B cell (primary cell): ENCODE results near the gene SEMA3G. TPM values are rescaled to one million over a fixed set of nuclear protein-coding genes. Genes with fewer than 3 reads are reported as not detected.

Source experiments
- ATAC-seq: fragments of 200-7000 bp; cut with Tn5 transposase; one replicate; pipeline ENCODE4 v1.10.0; 2021; ENCODE audit warnings: low read depth, mild to moderate bottlenecking, moderate number of reproducible peaks, moderate library complexity
- CTCF ChIA-PET: fragments of 350-600 bp; sonication (Branson Sonifier 250); formaldehyde crosslinking; loops from one replicate; lab custom pipeline; 2021; ENCODE audit warnings: antibody characterized with exemption, inconsistent platforms; lab: Charles Lee
- POLR2A ChIA-PET: fragments of 350-600 bp; sonication (Branson Sonifier 250); formaldehyde crosslinking; loops from one replicate; lab custom pipeline; 2021; ENCODE audit warnings: antibody characterized with exemption; lab: Charles Lee
- DNase-seq: peaks from one replicate; pipeline ENCODE4 v3.0.0; 2013
- H2AFZ ChIP-seq: 2 replicates; pipeline ENCODE4 v1.6.1; 2012; ENCODE audit warnings: mild to moderate bottlenecking, low read depth, low read length; ENCODE audit not compliant: insufficient read depth, poor library complexity, severe bottlenecking
- H3K27ac ChIP-seq, 2 donors: 1 replicate in 1 of 2; 2 replicates in 1 of 2; pipeline ENCODE4 v1.5.1; 2012 to 2013; ENCODE audit warnings: low read length in 2 of 2, mild to moderate bottlenecking in 2 of 2, moderate library complexity in 1 of 2
- H3K27me3 ChIP-seq, 4 experiments: fragments of 200-600 bp in 1 of 4; sonication (generic) in 1 of 4; replicated peaks in 1 of 4; 1 replicate in 2 of 4; 2 replicates in 2 of 4; pipeline versions ENCODE4 v1.6.1 to v1.7.0; 2013 to 2016; ENCODE audit warnings: low read length in 3 of 4, mild to moderate bottlenecking in 2 of 4, mixed read lengths in 1 of 4, moderate library complexity in 1 of 4; ENCODE audit not compliant: insufficient read depth in 4 of 4, control insufficient read depth in 3 of 4; ENCODE audit errors: control extremely low read depth in 1 of 4
- H3K36me3 ChIP-seq, 2 experiments: replicated peaks in 1 of 2; 1 replicate in 1 of 2; 2 replicates in 1 of 2; pipeline versions ENCODE4 v1.6.1 to v1.7.1; 2013; ENCODE audit warnings: low read length in 1 of 2; ENCODE audit not compliant: insufficient read depth in 2 of 2, control insufficient read depth in 1 of 2; ENCODE audit errors: control extremely low read depth in 1 of 2, extremely low read depth in 1 of 2
- H3K4me1 ChIP-seq, 2 donors: fragments of 200-600 bp in 1 of 2; sonication (generic) in 1 of 2; 1 replicate in 1 of 2; 2 replicates in 1 of 2; pipeline versions ENCODE4 v1.5.1 to v1.6.1; 2013 to 2017; ENCODE audit warnings: low read length in 2 of 2; ENCODE audit not compliant: control insufficient read depth in 2 of 2, insufficient read depth in 2 of 2
- H3K4me2 ChIP-seq: replicated peaks from 2 replicates; pipeline ENCODE3; 2012; ENCODE audit warnings: mild to moderate bottlenecking, low read depth, low read length; ENCODE audit not compliant: poor library complexity, severe bottlenecking
- H3K4me3 ChIP-seq, 5 experiments: fragments of 200-600 bp in 1 of 5; sonication (generic) in 1 of 5; 1 replicate in 3 of 5; 2 replicates in 2 of 5; pipeline versions ENCODE4 v1.5.1 to v1.7.0; 2011 to 2016; ENCODE audit warnings: low read length in 4 of 5, mild to moderate bottlenecking in 4 of 5, low read depth in 2 of 5, control low read depth in 1 of 5, moderate library complexity in 1 of 5; ENCODE audit not compliant: insufficient read depth in 1 of 5; ENCODE audit errors: control extremely low read depth in 1 of 5, extremely low read depth in 1 of 5
- H3K79me2 ChIP-seq: fragments of 200-600 bp; sonication (generic); one replicate; pipeline ENCODE4 v1.6.0; 2016; ENCODE audit warnings: low read length; ENCODE audit not compliant: control insufficient read depth, insufficient read depth
- H3K9ac ChIP-seq: fragments of 200-600 bp; sonication (generic); 2 replicates; pipeline ENCODE4 v1.6.1; 2017; ENCODE audit warnings: mild to moderate bottlenecking, low read length, moderate library complexity
- H3K9me3 ChIP-seq, 3 donors: one replicate each; pipeline versions ENCODE4 v1.6.1 to v1.7.1; 2013; ENCODE audit warnings: low read length in 2 of 3; ENCODE audit not compliant: control insufficient read depth in 2 of 3, insufficient read depth in 1 of 3; ENCODE audit errors: control extremely low read depth in 1 of 3
- H4K20me1 ChIP-seq: 2 replicates; pipeline ENCODE4 v1.6.0; 2012; ENCODE audit warnings: mild to moderate bottlenecking, low read length; ENCODE audit not compliant: insufficient read depth, control insufficient read depth, poor library complexity, severe bottlenecking
- H3K27ac Mint-ChIP-seq: one replicate; pipeline ENCODE4 v1.8.0; 2021; ENCODE audit warnings: mixed read lengths
- H3K27me3 Mint-ChIP-seq: one replicate; pipeline ENCODE4 v1.8.0; 2021; ENCODE audit warnings: mixed read lengths
- H3K4me1 Mint-ChIP-seq: one replicate; pipeline ENCODE4 v1.8.0; 2021; ENCODE audit warnings: mixed read lengths
- H3K4me3 Mint-ChIP-seq: one replicate; pipeline ENCODE4 v1.8.0; 2021; ENCODE audit warnings: mixed read lengths
- H3K9me3 Mint-ChIP-seq: one replicate; pipeline ENCODE4 v1.8.0; 2022; ENCODE audit warnings: mixed read lengths; ENCODE audit not compliant: insufficient read depth
- EZH2 ChIP-seq: IDR thresholded peaks from 2 replicates; pipeline ENCODE4 v1.6.1; 2012; ENCODE audit warnings: borderline replicate concordance, low read depth, mild to moderate bottlenecking, moderate library complexity, low read length; ENCODE audit not compliant: insufficient read depth, poor library complexity, severe bottlenecking
- WGBS: methylation state at CpG from one replicate; pipeline ENCODE4 v1.1.5; 2013; ENCODE audit warnings: missing lambda C conversion rate; ENCODE audit not compliant: insufficient coverage; 5-methylcytosine and 5-hydroxymethylcytosine counted together
- intact Hi-C: fragments of 100-400 bp; cut with micrococcal nuclease; formaldehyde crosslinking; loops from one replicate; pipeline ENCODE4 v1.10.0; 2022
- polyA plus RNA-seq: library from polyadenylated mRNA; depleted of rRNA; stranded (reverse); fragments of >200 nt; gene quantifications from 2 replicates; pipeline ENCODE4 v1.2.3, GENCODE V29; 2012
- total RNA-seq, 2 donors: library from RNA; stranded (reverse); fragments of 120-200 nt in 1 of 2; gene quantifications; 1 replicate in 1 of 2; 2 replicates in 1 of 2; pipeline versions ENCODE4 v1.2.3 to v1.2.4, GENCODE V29; 2013 to 2022
- TF ChIP-seq, protein P1 (sequence below): fragments of 200-600 bp; IDR thresholded peaks from one replicate; pipeline ENCODE4 v1.8.0; 2022; ENCODE audit warnings: antibody characterized with exemption, mild to moderate bottlenecking

The SEMA3G gene
- total and polyA plus RNA-seq, 2 donors (not counting 1 experiment from before 2014, with no cell fraction given), result 0.10 to 0.42 TPM

DNA sequence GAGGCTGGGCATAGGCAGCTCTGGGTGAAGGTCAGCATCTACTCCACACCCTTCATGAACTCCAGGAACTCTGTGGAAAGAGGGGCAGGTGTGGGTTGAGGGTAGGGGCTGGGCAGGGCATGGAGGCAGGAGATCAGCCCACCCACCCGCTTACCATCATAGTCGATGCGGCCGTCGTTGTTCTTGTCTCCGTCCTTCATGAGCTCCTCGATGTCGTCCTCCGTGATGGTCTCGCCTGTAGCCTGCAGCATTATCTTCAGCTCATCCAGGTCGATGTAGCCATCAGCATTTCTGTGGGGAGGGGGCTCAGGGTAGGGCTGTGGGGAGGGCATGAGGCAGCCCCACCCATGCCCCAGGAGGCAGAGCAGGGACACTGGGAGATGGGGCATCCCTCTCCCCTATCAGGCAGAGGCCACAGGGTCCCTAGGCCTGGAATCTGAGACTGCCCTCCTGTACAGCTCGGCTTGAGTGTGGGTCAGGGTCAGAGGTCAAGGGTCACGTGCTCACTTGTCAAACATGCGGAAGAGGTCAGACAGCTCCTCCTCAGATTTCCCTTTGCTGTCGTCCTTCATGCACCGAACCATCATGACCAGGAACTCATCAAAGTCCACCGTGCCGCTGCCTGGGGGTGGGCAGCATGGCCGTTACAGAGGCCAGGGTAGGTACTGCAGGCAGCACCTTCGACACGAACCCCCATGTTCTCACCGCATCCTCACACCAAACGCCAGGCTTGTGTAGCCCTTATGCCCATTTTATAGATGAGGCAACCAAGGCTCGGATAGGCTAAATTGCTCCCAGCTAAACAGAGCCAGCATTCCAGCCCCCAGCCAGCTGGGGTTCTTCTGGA lies 6.6 kb upstream of the SEMA3G start:
- ATAC-seq (no peak), DNase-seq (no peak)
- Histone ChIP-seq H3K4me1 (peaks cover 15 to 24% of the 10 kb centered on the region in 2 donors), H3K27me3 (no peaks in the 10 kb centered on the region), H4K20me1 (no peaks in the 10 kb centered on the region), H3K27ac (no peak overlapping the region), H3K4me2 (no peak overlapping the region), H3K4me3 (no peak overlapping the region), H3K36me3 (no peaks in the 10 kb centered on the region), H3K9me3 (no peaks in the 10 kb centered on the region), H3K9ac (no peak overlapping the region), H3K79me2 (peaks cover 41% of the 10 kb centered on the region), H2AFZ (no peak overlapping the region)
- ChIA-PET CTCF (interaction anchor here (1.3 kb wide), 1 partner anchor 38 kb away, joined by 3 read pairs; no protein-coding TSS in a partner anchor), POLR2A (no interaction called here)
- TF ChIP-seq, protein P1, sequence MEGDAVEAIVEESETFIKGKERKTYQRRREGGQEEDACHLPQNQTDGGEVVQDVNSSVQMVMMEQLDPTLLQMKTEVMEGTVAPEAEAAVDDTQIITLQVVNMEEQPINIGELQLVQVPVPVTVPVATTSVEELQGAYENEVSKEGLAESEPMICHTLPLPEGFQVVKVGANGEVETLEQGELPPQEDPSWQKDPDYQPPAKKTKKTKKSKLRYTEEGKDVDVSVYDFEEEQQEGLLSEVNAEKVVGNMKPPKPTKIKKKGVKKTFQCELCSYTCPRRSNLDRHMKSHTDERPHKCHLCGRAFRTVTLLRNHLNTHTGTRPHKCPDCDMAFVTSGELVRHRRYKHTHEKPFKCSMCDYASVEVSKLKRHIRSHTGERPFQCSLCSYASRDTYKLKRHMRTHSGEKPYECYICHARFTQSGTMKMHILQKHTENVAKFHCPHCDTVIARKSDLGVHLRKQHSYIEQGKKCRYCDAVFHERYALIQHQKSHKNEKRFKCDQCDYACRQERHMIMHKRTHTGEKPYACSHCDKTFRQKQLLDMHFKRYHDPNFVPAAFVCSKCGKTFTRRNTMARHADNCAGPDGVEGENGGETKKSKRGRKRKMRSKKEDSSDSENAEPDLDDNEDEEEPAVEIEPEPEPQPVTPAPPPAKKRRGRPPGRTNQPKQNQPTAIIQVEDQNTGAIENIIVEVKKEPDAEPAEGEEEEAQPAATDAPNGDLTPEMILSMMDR, result no peak
- TF ChIP-seq EZH2, result no peak
- intact Hi-C loops, result no loop called here
- 93% methylated on average over 16 of the region's 24 CpGs for WGBS
- no peaks in the 10 kb centered on the region for H3K27me3 Mint-ChIP-seq
- no peaks in the 10 kb centered on the region for H3K9me3 Mint-ChIP-seq
- peak overlapping the region; percentile 56 for H3K27ac Mint-ChIP-seq
- H3K4me3 Mint-ChIP-seq, result no peak overlapping the region
- peaks cover 20% of the 10 kb centered on the region for H3K4me1 Mint-ChIP-seq
